Retina (tissue), 1 donor: ENCODE data around the gene GRB10.

Experiments
- DNase-seq: peaks from one replicate; pipeline ENCODE4 v3.0.0-alpha.2; 2016

The GRB10 gene

DNA sequence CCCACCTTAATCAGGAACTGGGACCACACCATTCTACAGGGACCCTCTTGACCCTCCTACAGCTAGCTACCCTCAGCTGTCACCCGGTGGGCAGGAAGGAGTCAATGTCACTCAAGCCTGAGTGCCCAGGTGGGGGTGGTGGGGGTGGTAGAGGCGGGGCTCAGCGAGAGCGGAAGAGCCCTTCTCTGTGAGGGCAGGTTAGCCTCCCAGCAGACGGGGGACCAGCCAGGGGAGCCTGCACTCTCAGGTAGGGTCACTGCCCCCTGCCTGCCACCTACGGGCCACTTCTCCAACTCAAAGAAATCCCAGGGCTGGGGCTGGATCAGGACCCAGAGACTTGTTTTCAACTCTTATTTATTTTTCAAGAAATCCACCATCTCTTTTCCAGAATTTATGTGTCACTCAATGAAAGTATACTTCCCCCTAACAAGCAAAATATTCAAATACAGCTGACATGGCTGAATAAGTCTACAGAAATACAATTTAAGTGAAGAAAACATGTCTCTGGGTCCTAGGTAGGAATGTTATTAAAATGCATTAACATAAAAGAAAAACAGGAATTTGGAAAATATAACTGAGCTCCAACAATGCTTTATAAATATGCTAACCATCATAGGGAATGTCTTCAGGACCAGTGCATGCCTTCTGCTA lies 154.1 kb downstream of the GRB10 start:
- no peak for DNase-seq

DNA sequence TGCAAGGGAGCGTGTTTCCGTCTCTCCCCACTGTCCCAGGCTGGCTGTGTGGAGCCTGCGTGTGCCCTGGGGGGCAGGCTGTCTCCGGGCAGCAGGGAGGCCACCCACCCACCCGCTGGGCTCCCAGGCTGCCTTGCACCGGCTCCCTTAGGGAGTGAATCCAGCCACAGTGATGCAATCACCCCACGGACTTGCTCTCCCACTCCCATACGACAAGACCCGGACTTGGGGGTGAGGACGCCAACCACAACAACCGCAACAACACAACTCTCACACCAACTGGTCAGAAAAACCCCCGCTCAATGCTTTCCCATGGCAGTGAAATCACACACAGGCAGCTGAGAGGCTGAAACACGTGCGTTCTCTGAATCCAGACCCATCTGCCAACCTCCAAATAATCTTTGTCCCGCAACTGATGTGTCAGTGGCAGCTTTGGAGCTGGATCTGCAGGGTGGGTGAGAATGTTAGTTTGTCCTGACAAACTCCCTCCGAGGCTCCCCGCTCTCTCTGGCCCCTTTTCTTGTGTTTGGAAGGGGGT lies 154.8 kb downstream of the GRB10 start:
- no peak for DNase-seq

DNA sequence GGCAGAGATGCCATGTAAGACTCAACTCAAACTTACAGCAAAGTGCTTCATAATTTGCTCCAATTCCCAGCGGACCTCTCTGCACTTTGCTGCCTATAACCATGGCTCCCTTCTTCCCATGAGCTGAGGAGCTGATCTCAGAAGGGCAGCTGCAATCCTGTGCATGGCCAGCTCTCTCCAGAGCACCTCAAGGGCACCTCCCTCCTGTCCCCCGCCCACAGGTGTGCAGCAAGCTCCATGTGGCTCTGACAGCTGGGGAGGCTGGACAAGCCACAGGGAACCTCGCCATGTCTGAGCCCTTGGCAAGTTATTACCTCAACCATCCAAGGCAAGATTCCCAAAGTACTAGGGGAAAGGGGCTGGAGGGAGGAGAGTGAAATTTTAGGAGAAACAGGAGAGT lies 156.4 kb downstream of the GRB10 start:
- DNase-seq = no peak

DNA sequence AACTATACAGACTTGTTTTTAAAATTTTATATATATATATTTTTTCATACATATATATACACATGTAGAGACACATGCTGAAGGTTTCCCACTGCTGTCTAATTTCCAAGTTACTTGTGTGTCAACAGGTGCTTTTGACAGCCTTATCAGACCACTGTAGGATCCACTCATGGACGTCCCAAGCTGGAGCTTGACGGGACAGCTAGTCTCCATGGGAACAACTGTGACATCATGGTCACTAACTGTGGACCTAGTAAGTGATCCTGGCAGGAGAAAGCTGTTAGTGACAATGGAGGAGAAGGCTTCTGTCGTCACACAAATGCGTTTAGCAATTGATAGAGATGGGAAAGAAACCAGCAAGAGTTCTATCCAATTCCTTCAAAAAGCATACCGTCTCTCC lies 157.3 kb downstream of the GRB10 start:
- DNase-seq = no peak

DNA sequence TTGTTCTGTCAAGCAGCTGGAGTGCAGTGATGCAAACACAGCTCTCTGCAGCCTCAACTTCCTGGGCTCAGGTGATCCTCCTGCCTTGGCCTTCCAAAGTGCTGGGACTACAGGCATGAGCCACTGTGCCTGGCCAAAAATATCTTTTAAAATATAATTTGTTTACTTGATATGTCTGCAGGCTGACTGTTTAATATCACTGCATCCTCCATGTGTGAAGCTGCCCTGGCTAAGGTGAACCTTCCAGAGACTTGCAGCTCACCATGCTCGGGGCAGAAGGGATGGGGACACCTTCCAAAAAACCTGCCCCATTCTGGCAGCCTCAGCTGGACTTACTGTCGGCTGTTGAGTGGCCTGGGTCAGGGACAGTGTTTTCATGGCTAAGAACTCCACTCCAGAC lies 159.9 kb downstream of the GRB10 start:
- no peak for DNase-seq

DNA sequence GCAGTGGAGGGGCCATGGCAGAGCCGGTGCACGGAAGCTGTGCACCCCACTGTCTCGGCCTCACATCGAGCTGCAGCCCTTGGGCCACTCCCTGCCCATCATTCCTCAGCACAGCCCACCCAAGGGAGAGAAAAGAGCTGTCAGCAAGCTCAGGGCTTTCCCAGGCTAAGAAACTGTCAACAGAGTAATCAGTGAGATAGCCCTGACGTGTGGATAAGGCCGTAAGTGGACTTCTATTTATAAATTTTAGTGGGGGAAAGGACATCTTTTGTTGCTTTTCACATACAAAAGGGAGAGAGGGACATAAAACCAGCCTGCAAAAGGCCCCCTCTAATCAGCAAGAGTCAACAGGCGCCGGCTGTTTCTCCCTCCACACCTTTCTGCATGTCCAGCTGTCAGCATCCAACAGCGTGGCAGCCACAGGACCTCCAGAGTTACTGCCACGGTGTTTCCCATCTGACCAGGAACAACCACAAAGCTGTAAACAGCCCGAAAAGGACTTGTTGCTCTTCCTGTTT lies 160.7 kb downstream of the GRB10 start:
- DNase-seq = no peak

DNA sequence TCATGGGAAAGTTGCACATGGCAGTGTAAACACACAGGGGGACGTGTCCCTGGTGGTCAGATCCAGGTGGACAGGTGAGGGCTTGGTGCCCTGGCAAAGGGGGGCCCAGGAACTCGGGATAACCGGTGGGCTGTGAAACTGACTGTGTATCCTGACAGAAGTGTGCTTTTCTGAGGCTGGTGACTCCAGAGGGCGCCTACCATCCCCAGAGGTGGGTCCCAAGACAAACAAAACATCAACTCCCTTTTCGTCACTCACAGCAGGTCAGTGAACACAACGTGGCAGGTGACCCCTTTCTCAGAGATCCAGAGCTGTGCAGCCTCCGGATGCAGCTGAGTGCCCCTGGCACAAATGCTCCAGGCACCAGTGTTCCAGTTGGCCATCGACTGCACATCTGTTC lies 161.5 kb downstream of the GRB10 start:
- no peak for DNase-seq

DNA sequence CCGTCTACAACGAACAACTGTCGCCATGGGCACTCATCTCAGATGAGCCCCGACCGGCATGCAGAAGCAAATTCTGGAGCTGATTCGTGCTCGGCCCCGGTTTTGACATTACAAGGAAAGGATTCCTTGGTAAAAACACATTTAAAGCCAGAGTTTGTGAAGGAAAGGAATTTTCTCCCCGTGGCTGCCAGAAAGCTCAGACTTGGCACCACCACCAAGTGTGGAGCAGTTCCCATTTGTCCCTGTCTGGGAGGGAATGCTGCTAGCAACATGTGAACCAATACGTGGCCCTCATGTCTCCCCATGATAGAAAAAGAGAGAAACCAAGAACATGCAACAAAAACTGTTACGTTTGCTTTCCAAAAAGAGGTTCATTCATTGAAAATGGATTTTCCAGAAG lies 162.3 kb downstream of the GRB10 start:
- DNase-seq = no peak

DNA sequence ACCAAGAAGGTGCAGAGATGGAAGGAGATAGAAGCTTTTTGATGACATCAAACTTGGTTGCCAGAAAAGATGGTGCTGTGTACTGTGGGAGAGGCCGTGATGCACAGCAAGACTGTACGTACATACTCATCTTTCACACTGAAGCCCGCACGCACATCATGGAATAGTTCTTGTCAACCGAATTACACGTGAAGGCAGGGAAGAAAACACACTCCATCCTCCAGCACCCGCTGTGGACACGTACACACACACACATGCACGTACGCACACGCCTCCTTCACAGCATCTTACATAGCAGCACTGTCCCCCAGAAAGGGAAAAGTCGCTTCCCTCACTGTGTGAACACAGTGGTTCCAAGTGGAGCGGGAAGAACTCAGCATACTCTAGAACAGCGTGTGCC lies 163.0 kb downstream of the GRB10 start:
- no peak for DNase-seq

DNA sequence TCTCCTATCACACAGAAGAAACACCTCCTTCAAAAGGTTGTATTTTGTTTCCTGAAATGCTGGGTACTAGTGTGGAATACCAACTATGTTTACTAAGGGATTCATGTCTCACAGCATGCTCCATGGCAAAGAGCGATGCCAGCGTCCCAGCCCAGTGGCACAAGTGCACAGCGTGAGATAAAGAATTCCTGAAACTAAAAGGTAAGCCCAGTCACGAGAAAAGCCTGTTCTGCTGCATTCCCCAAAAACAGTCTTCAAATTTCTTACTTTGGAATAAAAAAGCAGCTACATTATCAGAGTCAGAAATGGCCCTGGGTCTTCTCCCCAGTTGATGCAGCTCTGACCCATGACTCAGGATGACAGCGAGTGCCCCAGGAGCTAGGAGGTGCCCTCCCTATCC lies 164.4 kb downstream of the GRB10 start:
- no peak for DNase-seq

DNA sequence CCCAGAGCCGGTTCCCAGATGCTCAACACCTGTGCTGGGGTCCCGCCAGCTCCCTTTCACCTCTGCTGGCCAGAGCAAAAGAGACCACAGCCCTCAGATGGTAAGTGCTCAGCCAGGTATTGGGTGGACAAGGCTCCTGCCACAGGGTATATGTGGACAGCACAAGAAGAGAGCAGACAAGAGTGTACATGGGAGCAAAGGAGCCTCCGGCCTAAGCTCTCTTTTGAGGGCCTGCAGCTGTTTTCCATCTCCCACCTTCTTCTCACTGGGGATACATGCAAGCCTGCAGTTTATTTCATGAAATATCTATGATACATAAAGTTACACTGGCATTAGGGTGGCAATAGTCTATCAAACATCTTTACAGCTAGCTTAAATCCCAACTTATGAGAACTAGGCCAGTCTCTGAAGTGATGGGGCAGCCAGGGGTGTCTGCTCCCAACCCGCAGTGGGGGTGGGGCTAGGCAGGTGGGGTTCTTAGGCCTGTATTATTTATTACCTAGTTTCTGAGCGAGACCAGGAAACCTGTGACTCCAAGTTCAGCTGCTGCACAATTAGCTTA lies 167.1 kb downstream of the GRB10 start:
- no peak for DNase-seq

DNA sequence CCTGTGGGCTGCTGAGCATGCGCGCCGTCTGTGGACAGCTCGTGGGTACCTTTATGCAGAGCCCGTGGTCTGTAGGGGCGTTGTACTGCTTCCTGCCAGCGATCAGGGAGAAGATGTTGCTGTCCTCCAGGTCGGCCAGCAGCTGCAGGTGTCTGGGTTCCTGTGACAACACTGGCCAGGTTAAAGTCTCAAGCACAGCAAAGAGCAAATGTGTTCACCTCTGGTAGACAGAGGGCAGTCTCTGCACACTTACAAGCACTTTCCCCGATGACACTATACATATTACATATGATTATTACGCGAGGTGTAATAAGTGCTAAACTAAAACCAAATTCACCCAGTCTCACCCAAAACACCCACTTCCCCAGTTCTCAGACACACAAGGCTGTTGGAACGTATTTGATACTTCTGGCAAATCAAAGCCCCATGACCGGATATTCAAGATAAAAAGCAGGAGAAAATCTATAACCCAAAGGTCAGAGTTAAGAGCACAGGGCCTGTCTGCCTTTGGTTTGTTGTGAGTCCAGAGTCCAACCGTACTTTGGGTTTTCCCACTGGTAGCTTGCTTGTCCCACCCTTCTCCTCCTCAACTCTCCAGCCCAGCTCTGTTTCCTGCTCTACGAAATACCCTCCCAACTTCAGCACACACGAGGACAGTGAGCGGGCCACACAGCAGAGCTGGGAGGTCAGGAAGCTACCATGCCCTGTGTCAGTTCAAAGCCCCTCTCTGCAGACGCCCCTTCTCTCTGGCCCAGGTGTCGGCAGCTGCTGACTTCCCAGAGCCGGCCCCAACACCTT lies 167.8 kb downstream of the GRB10 start:
- no peak for DNase-seq

DNA sequence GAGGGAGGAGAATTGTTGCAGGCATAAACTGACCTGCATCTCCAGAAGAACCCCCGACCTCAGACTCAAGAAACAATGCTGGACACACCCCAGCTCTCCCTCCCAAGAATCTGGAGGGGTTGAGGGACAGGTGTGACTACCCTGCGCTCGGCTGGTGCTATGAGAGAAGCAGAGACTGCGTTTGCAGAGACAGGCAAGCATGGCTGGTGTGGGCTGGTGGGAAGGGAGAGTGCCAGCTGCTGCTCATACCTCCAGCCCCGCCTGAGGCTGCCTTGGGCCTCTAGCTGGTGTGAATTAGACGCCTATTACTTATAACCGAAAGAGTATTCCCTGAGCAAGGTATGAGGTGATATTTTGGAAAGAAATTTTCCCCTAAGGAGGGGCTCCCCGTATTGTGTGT lies 169.2 kb downstream of the GRB10 start:
- DNase-seq = no peak

DNA sequence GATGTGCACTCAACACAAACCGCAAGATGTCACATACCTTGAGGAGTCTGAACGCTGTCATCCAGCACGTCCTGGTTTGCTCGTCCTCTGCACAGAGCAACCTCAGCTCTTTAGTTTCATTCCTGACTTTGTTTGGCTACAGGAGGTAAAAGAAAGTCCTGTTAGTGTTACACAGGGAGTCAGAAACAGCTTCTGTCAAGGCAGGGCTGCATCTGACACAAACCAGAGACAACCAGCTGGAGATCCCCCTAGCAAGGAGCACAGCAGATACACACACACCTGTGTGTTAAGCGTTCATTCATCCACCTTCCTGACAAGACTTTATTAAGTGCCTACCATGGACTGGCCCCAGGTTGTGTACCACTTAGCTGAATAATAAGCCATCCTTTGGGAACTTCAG lies 170.0 kb downstream of the GRB10 start:
- no peak for DNase-seq

DNA sequence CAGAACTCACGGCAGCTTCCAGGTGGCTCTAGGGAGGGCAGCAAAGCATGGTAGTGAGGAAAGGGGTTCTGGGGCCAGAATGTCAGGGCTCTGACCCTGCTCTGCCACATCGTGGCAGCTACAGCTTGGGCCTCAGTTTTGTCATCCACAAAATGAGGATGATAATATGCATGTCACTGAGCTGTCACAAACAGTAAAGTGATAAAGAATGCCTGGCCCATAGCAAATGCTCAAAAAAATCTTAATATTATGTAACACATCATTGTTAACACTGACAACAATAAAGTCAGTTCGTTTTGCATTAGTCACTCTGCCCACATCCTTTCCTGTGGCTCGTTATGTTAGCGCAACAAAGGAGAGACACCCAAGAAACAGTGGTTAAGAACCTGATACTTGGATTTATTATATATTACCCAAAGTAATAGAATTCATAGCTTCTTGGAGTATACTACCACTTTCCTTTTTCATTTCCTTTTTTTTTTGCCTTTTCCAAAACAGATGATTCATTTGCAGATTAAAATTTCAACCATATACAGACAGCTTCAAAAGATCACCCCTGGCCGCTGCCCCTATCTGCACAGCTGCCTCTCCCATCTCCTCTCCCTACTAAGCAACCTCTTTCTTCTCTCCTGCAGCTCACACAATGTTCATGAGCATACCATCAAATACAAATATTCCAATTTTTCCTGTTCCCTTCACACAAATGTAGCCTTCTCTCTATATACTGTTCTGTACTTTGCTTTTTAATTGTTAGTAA lies 172.0 kb downstream of the GRB10 start:
- no peak for DNase-seq

DNA sequence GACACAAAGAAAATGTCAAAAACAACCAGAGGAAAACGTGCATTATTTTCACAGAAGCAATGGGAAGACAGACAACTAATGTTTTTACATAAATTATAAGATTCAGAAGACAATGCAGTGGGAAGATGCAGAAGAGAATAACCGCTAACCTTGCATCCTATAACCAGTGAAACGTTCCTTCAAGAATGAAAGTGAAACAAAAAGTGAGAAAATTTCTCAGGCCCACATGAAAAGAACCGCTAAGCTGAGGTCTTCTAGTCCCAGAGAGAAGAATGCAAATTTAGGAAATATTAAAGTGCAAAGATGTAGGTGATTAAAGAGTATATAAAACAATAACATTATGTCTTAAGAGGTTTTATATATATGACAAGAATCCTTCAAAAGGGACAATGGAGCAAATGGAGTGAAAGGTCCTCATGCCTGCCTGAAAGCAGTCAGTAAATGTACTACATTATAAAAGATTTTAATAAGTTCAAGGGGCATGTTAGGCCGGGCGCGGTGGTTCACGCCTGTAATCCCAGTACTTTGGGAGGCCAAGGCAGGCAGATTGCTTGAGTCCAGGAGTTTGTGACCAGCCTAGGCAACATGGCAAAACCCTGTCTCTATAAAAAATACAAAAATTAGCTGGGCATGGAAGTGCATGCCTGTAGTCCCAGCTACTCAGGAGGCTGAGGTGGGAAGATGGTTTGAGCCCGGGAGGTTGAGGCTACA lies 174.3 kb downstream of the GRB10 start:
- no peak for DNase-seq

DNA sequence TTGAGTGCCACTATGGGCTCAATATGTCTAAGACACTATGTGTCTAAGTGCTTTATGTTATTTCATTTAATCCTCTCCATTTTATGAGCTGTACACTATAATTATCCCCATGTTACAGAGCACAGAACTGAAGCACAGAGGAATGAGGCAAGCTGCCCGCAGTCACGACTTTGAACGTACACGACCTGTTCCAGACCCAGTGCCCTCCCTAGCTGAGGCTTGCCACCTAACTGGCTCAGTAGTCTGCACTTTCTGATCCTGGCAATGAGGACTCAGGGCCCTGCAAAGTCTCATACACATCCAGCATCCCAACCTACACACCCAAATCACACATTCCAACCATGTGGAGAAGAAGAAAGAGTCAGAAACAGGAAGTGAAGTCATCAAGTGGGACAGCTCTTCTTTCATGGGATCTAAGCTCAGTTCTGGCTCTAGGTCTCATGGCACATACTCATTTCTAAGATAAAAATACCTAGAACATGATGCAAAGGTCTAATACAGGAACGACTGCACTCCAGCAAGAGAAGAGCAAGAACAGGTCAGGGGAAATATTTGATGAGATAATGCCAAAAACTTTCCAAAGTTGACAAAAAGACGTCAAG lies 175.1 kb downstream of the GRB10 start:
- DNase-seq = no peak

DNA sequence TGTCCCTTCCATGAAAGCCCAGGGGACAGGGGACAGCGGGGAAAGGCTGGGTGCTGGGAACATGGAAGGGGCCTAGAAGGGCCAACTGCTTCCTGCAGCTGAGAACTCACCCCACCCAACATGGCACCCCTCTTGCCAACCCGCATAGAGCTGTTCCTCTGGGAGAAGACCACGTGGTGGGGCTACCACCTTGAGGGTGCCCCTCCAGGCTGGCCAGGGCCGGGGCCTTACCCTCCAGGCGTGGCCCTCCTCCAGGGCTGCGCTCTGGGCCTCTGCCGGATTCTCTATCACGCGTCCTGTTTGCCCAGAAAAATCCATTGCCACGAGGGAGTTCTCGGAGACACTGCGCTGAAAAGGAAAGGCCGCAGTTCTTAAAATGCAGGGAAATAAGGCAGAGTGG lies 177.6 kb downstream of the GRB10 start:
- no peak for DNase-seq

DNA sequence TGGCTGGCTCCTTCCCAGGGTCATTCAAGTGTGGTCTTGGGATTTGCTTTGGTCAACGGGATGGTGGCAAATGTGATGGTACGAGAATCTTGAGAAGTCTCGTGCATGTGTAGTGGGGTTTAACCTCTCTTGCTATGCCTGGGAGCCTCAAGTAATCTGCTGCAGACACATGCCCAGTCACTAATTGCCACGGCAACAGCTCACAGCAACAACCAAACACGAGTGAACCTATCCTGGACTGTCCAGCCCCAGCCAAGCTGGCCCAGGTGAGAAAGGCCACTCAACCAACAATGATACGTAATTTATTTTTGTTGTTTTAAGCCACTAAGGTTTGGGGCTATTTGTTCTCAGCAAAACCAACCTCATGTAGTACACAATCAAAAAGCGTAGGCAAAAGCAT lies 179.4 kb downstream of the GRB10 start:
- DNase-seq = no peak

DNA sequence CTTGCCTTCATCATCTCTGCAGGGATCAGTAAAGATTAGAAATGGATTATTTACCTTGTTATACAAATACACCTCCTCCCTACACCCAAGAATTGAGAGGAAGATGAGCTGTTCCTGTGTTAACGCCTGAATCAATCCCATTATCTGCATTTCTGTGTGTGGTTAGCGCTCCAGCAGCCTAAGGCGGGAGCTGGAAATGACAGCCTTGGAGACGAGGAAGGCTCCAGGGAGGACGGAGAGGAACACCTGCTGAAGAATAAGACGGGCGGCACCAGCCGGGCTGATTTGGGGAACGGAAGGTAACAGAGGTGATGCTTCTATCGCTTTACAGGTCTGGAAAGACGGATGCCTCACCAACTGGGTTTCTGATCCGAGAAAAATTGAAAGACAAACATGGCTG lies 183.3 kb downstream of the GRB10 start:
- peak; percentile 52 for DNase-seq

DNA sequence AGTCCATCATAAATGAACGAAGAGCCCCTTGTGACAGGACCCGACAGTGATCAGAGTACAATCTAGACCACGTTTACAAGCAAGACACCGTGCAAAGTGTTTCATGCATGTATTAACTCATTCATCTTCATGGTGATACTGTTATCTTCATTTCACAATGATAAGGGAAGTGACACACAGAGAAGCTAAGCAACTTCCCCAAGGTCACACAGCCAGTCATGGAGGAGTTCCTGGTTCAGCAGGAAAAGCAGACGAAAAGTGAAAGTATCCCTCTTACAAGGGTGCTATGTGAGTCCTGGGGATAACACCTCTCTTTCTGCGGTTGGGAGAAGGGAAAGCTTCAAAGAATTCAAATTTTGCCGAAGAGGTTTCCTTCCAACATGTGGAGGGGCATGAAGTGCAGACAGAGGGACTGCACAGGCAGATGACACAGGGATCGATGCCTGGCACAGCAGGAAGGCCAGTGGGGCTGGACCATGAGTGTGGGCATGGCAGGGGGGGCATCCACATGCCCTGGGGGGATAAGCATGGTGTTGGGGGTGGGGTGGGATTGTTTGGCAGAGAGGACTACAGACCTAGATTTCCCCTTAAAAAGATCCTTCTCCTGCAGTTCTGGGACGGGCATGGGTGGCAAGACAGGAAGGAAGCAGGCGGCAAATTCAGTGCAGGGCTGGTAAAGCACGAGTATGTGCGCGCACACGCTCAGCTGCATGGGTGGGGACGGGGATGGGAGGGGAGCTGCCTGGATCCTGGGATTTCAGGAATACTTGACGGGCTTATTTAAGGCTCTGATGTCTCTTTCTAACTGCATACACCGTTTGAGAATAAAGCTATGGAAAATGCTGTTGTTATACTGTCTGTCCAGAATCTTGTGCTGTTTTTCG lies 184.0 kb downstream of the GRB10 start:
- no peak for DNase-seq
